HepG2 (cell line): ENCODE results near the gene SAPCD2. TPM values are rescaled to one million over a fixed set of nuclear protein-coding genes. Genes with fewer than 3 reads are reported as not detected.
A peak's percentile ranks its signal among the peaks of the same experiment; 100 is the strongest.

Source experiments
- ADNP ChIP-seq: sonication (generic); formaldehyde crosslinking; IDR thresholded peaks from 2 replicates; pipeline ENCODE4 v1.4.0; 2020; ENCODE audit warnings: missing genetic modification reagents
- ATM ChIP-seq: fragments of 450-650 bp; IDR thresholded peaks from 2 replicates; pipeline ENCODE4 v1.7.1; 2017; ENCODE audit warnings: mild to moderate bottlenecking, borderline replicate concordance
- CC2D1A ChIP-seq: sonication (generic); formaldehyde crosslinking; IDR thresholded peaks from 2 replicates; pipeline ENCODE4 v1.8.1; 2023; ENCODE audit warnings: mild to moderate bottlenecking, missing genetic modification reagents
- HMG20A ChIP-seq: IDR thresholded peaks from 2 replicates; pipeline ENCODE4 v1.6.1; 2016; ENCODE audit warnings: borderline replicate concordance
- HOXA3 ChIP-seq: sonication (generic); formaldehyde crosslinking; IDR thresholded peaks from 2 replicates; pipeline ENCODE4 v1.5.0; 2020; ENCODE audit warnings: missing genetic modification reagents
- MZF1 ChIP-seq: sonication (generic); formaldehyde crosslinking; IDR thresholded peaks from 2 replicates; pipeline ENCODE4 v1.8.1; 2023; ENCODE audit warnings: mild to moderate bottlenecking, missing genetic modification reagents, borderline replicate concordance
- RAD21 ChIP-seq: fragments of 450-650 bp; formaldehyde crosslinking; IDR thresholded peaks from 2 replicates; pipeline ENCODE4 v1.5.0; 2020; ENCODE audit warnings: mild to moderate bottlenecking
- U2AF1 ChIP-seq: fragments of 200-400 bp; formaldehyde crosslinking; optimal IDR thresholded peaks from 2 replicates; pipeline ENCODE3; 2017; ENCODE audit warnings: mild to moderate bottlenecking, low read depth, low read length
- XBP1 ChIP-seq: sonication (generic); formaldehyde crosslinking; IDR thresholded peaks from 2 replicates; pipeline ENCODE4 v1.5.0; 2020; ENCODE audit warnings: missing genetic modification reagents
- ZC3H4 ChIP-seq: sonication (generic); formaldehyde crosslinking; IDR thresholded peaks from 2 replicates; pipeline ENCODE4 v1.4.0; 2020; ENCODE audit warnings: missing genetic modification reagents, borderline replicate concordance
- ZFP36L1 ChIP-seq: sonication (generic); formaldehyde crosslinking; IDR thresholded peaks from 2 replicates; pipeline ENCODE4 v1.8.0; 2022; ENCODE audit warnings: mild to moderate bottlenecking, missing genetic modification reagents, moderate library complexity
- ZNF17 ChIP-seq: sonication (generic); formaldehyde crosslinking; IDR thresholded peaks from 2 replicates; pipeline ENCODE4 v1.5.0; 2020; ENCODE audit warnings: mild to moderate bottlenecking, missing genetic modification reagents
- ZNF589 ChIP-seq: sonication (generic); formaldehyde crosslinking; conservative IDR thresholded peaks from 2 replicates; pipeline ENCODE4 v1.8.0; 2022; ENCODE audit warnings: mild to moderate bottlenecking, moderate library complexity, missing genetic modification reagents
- ZNF788 ChIP-seq: sonication (generic); formaldehyde crosslinking; IDR thresholded peaks from 2 replicates; pipeline ENCODE4 v1.5.0; 2020; ENCODE audit warnings: mild to moderate bottlenecking, missing genetic modification reagents, borderline replicate concordance
- ZSCAN30 ChIP-seq: sonication (generic); formaldehyde crosslinking; IDR thresholded peaks from 2 replicates; pipeline ENCODE4 v1.5.0; 2020; ENCODE audit warnings: mild to moderate bottlenecking, missing genetic modification reagents
- polyA plus RNA-seq, 8 experiments: library from polyadenylated mRNA; depleted of rRNA in 3 of 8; stranded (reverse) in 7 of 8; unstranded in 1 of 8; fragments of >200 nt; fragmentation: Illumina TruSeq in 4 of 8; extraction: Trizol in 4 of 8; gene quantifications; 2 replicates each; pipeline versions ENCODE4 v1.2.1 to v1.2.3, GENCODE V29; 2011 to 2016; ENCODE audit warnings: low read depth in 4 of 8, missing spikeins in 1 of 8, mixed read lengths in 1 of 8; ENCODE audit not compliant: insufficient read depth in 1 of 8
- total RNA-seq, 5 experiments: library from RNA; depleted of rRNA; stranded (reverse); fragments of >200 nt; fragmentation: Illumina TruSeq; extraction: Trizol; gene quantifications; 2 replicates each; pipeline ENCODE4 v1.2.3, GENCODE V29; 2016; ENCODE audit warnings: low read depth in 1 of 5
- TF ChIP-seq, protein P1 (sequence below): sonication (generic); formaldehyde crosslinking; IDR thresholded peaks from 2 replicates; pipeline ENCODE4 v1.9.0; 2021; ENCODE audit warnings: missing genetic modification reagents, mild to moderate bottlenecking, borderline replicate concordance
- TF ChIP-seq, protein P2 (sequence below): sonication (generic); formaldehyde crosslinking; IDR thresholded peaks from 2 replicates; pipeline ENCODE4 v1.5.1; 2020; ENCODE audit warnings: missing genetic modification reagents, mild to moderate bottlenecking, borderline replicate concordance
- TF ChIP-seq, protein P3 (sequence below): sonication (generic); formaldehyde crosslinking; IDR thresholded peaks from 2 replicates; pipeline ENCODE4 v1.4.0; 2020; ENCODE audit warnings: mild to moderate bottlenecking, missing genetic modification reagents
- TF ChIP-seq, protein P4 (sequence below): IDR thresholded peaks from 2 replicates; pipeline ENCODE4 v1.6.1; 2018; ENCODE audit warnings: missing genetic modification reagents, mild to moderate bottlenecking, missing compliant biosample characterization
- TF ChIP-seq, protein P5 (sequence below): sonication (generic); formaldehyde crosslinking; IDR thresholded peaks from 2 replicates; pipeline ENCODE4 v1.5.1; 2020; ENCODE audit warnings: mild to moderate bottlenecking, missing genetic modification reagents

SAPCD2 gene
- total and polyA plus RNA-seq, 2 of the 13 experiments (the other 11 are each of a cell fraction or from before 2014, with no cell fraction given) = 21.9 to 42.8 TPM

DNA sequence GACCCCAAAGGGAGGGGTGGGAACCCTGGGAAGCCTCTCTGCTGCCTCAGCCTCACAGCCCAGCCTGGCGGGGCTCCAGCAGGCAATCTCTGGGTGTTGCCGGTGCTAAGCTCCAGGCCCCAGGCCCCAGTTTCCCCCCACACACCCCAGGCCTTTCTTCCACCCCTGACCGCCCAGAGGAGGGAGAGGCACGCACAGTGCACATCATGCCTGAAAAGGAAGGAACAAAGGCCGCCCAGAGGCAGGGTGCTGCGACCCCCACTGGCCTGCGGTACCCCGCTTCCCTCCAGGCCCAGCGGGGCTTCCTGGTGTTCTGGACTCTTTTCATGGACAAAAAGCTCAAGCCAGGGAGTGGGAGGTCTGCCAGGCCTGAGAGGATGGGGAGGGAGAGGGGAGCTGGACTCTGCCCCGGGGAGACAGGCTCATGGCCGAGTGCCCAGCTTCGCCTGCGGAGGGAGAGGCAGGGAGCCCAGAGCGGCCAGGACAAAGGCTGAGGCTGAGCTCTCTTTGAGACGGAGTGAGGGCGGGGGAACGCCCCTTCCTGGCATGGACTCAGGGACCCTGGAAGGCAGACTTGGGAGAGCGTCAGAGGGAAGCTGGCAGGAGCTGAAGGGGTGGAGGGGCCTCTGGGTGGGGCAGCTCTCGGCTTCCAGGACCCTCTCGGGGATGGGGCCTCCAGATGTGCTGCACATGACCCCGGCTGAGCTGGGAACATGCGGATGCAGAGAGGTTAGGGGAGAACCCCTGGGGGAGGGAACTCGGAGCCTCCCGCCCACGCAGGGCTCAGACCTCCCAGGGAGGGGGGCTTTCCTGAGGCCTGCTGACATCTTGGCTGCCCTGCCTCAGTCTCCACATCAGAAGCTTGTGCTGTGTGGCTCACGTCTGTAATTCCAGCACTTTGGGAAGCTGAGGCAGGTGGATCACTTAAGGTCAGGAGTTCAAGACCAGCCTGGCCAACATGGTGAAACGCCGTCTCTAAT, 14.7 kb downstream of the SAPCD2 start (continued):
- TF ChIP-seq, protein P1, sequence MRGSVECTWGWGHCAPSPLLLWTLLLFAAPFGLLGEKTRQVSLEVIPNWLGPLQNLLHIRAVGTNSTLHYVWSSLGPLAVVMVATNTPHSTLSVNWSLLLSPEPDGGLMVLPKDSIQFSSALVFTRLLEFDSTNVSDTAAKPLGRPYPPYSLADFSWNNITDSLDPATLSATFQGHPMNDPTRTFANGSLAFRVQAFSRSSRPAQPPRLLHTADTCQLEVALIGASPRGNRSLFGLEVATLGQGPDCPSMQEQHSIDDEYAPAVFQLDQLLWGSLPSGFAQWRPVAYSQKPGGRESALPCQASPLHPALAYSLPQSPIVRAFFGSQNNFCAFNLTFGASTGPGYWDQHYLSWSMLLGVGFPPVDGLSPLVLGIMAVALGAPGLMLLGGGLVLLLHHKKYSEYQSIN (CRISPR knock-in tag) = no peak
- peak; percentile 38; the same call in 1 of the 2 replicates for TF ChIP-seq HMG20A (CRISPR knock-in tag)
- TF ChIP-seq ZNF589 (CRISPR knock-in tag) = no peak
- TF ChIP-seq MZF1 (CRISPR knock-in tag) = no peak
- no peak for TF ChIP-seq ATM
- no peak for TF ChIP-seq XBP1
- TF ChIP-seq, protein P2, sequence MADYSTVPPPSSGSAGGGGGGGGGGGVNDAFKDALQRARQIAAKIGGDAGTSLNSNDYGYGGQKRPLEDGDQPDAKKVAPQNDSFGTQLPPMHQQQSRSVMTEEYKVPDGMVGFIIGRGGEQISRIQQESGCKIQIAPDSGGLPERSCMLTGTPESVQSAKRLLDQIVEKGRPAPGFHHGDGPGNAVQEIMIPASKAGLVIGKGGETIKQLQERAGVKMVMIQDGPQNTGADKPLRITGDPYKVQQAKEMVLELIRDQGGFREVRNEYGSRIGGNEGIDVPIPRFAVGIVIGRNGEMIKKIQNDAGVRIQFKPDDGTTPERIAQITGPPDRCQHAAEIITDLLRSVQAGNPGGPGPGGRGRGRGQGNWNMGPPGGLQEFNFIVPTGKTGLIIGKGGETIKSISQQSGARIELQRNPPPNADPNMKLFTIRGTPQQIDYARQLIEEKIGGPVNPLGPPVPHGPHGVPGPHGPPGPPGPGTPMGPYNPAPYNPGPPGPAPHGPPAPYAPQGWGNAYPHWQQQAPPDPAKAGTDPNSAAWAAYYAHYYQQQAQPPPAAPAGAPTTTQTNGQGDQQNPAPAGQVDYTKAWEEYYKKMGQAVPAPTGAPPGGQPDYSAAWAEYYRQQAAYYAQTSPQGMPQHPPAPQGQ (CRISPR knock-in tag) = no peak
- 0 out of 2 replicates have a peak, but pooled peaks have one; percentile 47 for TF ChIP-seq ZFP36L1 (CRISPR knock-in tag)
- no peak for TF ChIP-seq U2AF1
- TF ChIP-seq ZNF788 (CRISPR knock-in tag) = peak; percentile 90
- peak; percentile 65 for TF ChIP-seq HOXA3 (CRISPR knock-in tag)
- TF ChIP-seq, protein P3, sequence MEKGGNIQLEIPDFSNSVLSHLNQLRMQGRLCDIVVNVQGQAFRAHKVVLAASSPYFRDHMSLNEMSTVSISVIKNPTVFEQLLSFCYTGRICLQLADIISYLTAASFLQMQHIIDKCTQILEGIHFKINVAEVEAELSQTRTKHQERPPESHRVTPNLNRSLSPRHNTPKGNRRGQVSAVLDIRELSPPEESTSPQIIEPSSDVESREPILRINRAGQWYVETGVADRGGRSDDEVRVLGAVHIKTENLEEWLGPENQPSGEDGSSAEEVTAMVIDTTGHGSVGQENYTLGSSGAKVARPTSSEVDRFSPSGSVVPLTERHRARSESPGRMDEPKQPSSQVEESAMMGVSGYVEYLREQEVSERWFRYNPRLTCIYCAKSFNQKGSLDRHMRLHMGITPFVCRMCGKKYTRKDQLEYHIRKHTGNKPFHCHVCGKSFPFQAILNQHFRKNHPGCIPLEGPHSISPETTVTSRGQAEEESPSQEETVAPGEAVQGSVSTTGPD (CRISPR knock-in tag) = no peak
- no peak for TF ChIP-seq RAD21 (CRISPR knock-in tag)
- no peak for TF ChIP-seq CC2D1A
- TF ChIP-seq, protein P4, sequence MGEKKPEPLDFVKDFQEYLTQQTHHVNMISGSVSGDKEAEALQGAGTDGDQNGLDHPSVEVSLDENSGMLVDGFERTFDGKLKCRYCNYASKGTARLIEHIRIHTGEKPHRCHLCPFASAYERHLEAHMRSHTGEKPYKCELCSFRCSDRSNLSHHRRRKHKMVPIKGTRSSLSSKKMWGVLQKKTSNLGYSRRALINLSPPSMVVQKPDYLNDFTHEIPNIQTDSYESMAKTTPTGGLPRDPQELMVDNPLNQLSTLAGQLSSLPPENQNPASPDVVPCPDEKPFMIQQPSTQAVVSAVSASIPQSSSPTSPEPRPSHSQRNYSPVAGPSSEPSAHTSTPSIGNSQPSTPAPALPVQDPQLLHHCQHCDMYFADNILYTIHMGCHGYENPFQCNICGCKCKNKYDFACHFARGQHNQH (CRISPR knock-in tag) = peak; percentile 52
- TF ChIP-seq ZC3H4 (CRISPR knock-in tag) = no peak
- no peak for TF ChIP-seq ADNP (CRISPR knock-in tag)
- TF ChIP-seq ZNF17 (CRISPR knock-in tag) = no peak
- TF ChIP-seq, protein P5, sequence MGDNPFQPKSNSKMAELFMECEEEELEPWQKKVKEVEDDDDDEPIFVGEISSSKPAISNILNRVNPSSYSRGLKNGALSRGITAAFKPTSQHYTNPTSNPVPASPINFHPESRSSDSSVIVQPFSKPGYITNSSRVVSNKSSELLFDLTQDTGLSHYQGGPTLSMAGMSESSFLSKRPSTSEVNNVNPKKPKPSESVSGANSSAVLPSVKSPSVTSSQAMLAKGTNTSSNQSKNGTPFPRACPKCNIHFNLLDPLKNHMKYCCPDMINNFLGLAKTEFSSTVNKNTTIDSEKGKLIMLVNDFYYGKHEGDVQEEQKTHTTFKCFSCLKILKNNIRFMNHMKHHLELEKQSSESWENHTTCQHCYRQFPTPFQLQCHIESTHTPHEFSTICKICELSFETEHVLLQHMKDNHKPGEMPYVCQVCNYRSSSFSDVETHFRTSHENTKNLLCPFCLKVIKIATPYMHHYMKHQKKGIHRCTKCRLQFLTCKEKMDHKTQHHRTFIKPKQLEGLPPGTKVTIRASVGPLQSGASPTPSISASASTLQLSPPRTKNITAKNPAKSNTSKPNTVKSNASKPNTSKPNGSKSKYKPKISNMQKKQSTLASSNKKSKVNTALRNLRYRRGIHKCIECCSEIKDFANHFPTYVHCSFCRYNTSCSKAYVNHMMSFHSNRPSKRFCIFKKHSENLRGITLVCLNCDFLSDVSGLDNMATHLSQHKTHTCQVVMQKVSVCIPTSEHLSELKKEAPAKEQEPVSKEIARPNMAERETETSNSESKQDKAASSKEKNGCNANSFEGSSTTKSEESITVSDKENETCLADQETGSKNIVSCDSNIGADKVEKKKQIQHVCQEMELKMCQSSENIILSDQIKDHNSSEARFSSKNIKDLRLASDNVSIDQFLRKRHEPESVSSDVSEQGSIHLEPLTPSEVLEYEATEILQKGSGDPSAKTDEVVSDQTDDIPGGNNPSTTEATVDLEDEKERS (CRISPR knock-in tag) = peak; percentile 16; the same call in 1 of the 2 replicates
- no peak for TF ChIP-seq ZSCAN30 (CRISPR knock-in tag)
